Activated CD4-positive, alpha-beta T cell treated with anti-CD3 and anti-CD28 coated beads, Interleukin-2, amount 50 U/mL, for 1 hour (primary cell): ENCODE results near the gene GRAP2.
"Not testable (repeated sequence)": the region's sequence is repeated elsewhere in the genome, so short reads cannot be mapped to it uniquely, and the experiment has no call there.

Experiments used
- DNase-seq: peaks from one replicate; pipeline ENCODE4 v3.0.0-alpha.2; 2020

GRAP2 gene

GRCh38 chr22:39898997-39899396 is 1.9 kb upstream of the GRAP2 start:
- DNase-seq: no peak

- DNase-seq: no peak
Measured at GRCh38 chr22:39901565-39902146, 772 bp downstream of the GRAP2 start.

- DNase-seq: not testable (repeated sequence)
Measured at GRCh38 chr22:39904024-39904423, 3.1 kb downstream of the GRAP2 start.

- DNase-seq: no peak
Measured at GRCh38 chr22:39904862-39905261, 4.0 kb downstream of the GRAP2 start.

- DNase-seq: no peak
Measured at GRCh38 chr22:39905687-39906086, 4.8 kb downstream of the GRAP2 start.

GRCh38 chr22:39906207-39906606 is 5.3 kb downstream of the GRAP2 start:
- DNase-seq: no peak

- no peak for DNase-seq
Measured at GRCh38 chr22:39907047-39907446, 6.2 kb downstream of the GRAP2 start.

- DNase-seq: no peak
Measured at GRCh38 chr22:39907605-39908097, 6.8 kb downstream of the GRAP2 start.

- no peak for DNase-seq
Measured at GRCh38 chr22:39908136-39908535, 7.3 kb downstream of the GRAP2 start.

GRCh38 chr22:39908737-39909136 is 7.9 kb downstream of the GRAP2 start:
- DNase-seq: no peak

GRCh38 chr22:39910876-39911613 is 10.2 kb downstream of the GRAP2 start:
- DNase-seq: no peak

- DNase-seq: no peak
Measured at GRCh38 chr22:39913321-39913720, 12.4 kb downstream of the GRAP2 start.

GRCh38 chr22:39913886-39914285 is 13.0 kb downstream of the GRAP2 start:
- no peak for DNase-seq

GRCh38 chr22:39914584-39914983 is 13.7 kb downstream of the GRAP2 start:
- DNase-seq: no peak

- no peak for DNase-seq
Measured at GRCh38 chr22:39915295-39915726, 14.4 kb downstream of the GRAP2 start.

GRCh38 chr22:39916496-39916895 is 15.6 kb downstream of the GRAP2 start:
- DNase-seq: no peak

- DNase-seq: no peak
Measured at GRCh38 chr22:39917197-39917643, 16.3 kb downstream of the GRAP2 start.

- DNase-seq: no peak
Measured at GRCh38 chr22:39917776-39918495, 17.1 kb downstream of the GRAP2 start.

- peak; percentile 51 for DNase-seq
Measured at GRCh38 chr22:39920134-39920743, 19.4 kb downstream of the GRAP2 start.

- no peak for DNase-seq
Measured at GRCh38 chr22:39923696-39924095, 22.8 kb downstream of the GRAP2 start.

GRCh38 chr22:39924286-39924685 is 23.4 kb downstream of the GRAP2 start:
- DNase-seq: no peak

- no peak for DNase-seq
Measured at GRCh38 chr22:39925273-39925672, 24.4 kb downstream of the GRAP2 start.
